Natural killer cell (primary cell): ENCODE results near the gene DUS2. TPM values are rescaled to one million over a fixed set of nuclear protein-coding genes. Genes with fewer than 3 reads are reported as not detected.
A peak's percentile ranks its signal among the peaks of the same experiment; 100 is the strongest.

Experiments
- ATAC-seq, 3 donors: fragments of 150-1000 bp in 2 of 3; fragments of 200-7000 bp in 1 of 3; cut with Tn5 transposase; 1 replicate in 1 of 3; 2 replicates in 2 of 3; pipeline ENCODE4 v1.10.0; 2021; ENCODE audit warnings: mild to moderate bottlenecking in 2 of 3, moderate library complexity in 2 of 3
- DNase-seq, 2 donors: peaks; one replicate each; pipeline versions ENCODE4 v3.0.0 to v3.0.0-alpha.2; 2013 to 2021; ENCODE audit warnings: mixed read lengths in 1 of 2
- H3K27ac ChIP-seq: one replicate; pipeline ENCODE4 v1.5.1; 2013; ENCODE audit warnings: mild to moderate bottlenecking, low read length
- H3K27me3 ChIP-seq: one replicate; pipeline ENCODE4 v1.6.1; 2013; ENCODE audit warnings: low read length; ENCODE audit not compliant: control insufficient read depth, insufficient read depth
- H3K36me3 ChIP-seq: one replicate; pipeline ENCODE4 v1.6.1; 2013; ENCODE audit warnings: low read length; ENCODE audit not compliant: control insufficient read depth, insufficient read depth
- H3K4me1 ChIP-seq: one replicate; pipeline ENCODE4 v1.6.1; 2013; ENCODE audit warnings: low read length; ENCODE audit not compliant: control insufficient read depth, insufficient read depth
- H3K4me3 ChIP-seq: one replicate; pipeline ENCODE4 v1.5.1; 2013; ENCODE audit warnings: low read length
- H3K9me3 ChIP-seq: one replicate; pipeline ENCODE4 v1.6.1; 2013; ENCODE audit warnings: low read length; ENCODE audit not compliant: control insufficient read depth, insufficient read depth
- H3K27ac Mint-ChIP-seq, 2 donors: one replicate each; pipeline ENCODE4 v1.8.0; 2022; ENCODE audit warnings: mild to moderate bottlenecking in 2 of 2, mixed read lengths in 2 of 2, moderate library complexity in 1 of 2
- H3K27me3 Mint-ChIP-seq, 2 donors: one replicate each; pipeline ENCODE4 v1.8.0; 2022; ENCODE audit warnings: low read depth in 2 of 2, mixed read lengths in 2 of 2
- H3K36me3 Mint-ChIP-seq: one replicate; pipeline ENCODE4 v1.8.0; 2022; ENCODE audit warnings: mixed read lengths
- H3K4me1 Mint-ChIP-seq, 2 donors: one replicate each; pipeline ENCODE4 v1.8.0; 2022; ENCODE audit warnings: mixed read lengths in 2 of 2
- H3K4me3 Mint-ChIP-seq: one replicate; pipeline ENCODE4 v1.8.0; 2022; ENCODE audit warnings: mild to moderate bottlenecking, moderate library complexity, mixed read lengths
- H3K9me3 Mint-ChIP-seq, 2 donors: one replicate each; pipeline ENCODE4 v1.8.0; 2022; ENCODE audit warnings: mixed read lengths in 2 of 2
- WGBS: methylation state at CpG from one replicate; pipeline ENCODE4 v1.1.7; 2013; ENCODE audit warnings: missing lambda C conversion rate; ENCODE audit not compliant: insufficient coverage; 5-methylcytosine and 5-hydroxymethylcytosine counted together
- intact Hi-C: fragments of 100-400 bp; cut with micrococcal nuclease; formaldehyde crosslinking; loops from one replicate; pipeline ENCODE4 v1.14.2; 2022
- total RNA-seq, 4 donors: library from RNA; stranded (reverse); fragments of 120-200 nt in 1 of 4; gene quantifications; one replicate each; pipeline versions ENCODE4 v1.2.3 to v1.2.4, GENCODE V29; 2013 to 2022
- TF ChIP-seq, protein P1 (sequence below): fragments of 200-600 bp; IDR thresholded peaks from one replicate; pipeline ENCODE4 v1.8.0; 2022; ENCODE audit warnings: antibody characterized with exemption

The DUS2 gene
- total RNA-seq, 3 donors from 2014 or later (not counting 1 experiment from before 2014, with no cell fraction given) = 21.6 to 24.2 (median 22.7) TPM

DNA sequence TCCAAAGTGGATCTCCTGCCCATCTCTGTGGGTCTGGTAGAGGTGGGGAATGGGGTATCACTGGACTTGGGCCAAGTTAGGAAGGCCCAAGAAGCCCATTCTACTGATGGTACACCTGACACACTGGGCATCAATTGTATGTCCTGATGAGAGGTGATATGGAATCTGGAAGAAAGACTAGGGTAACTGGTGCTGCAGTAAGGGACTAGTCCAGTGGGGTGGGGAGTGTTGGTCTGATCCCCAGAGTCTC, 56.2 kb downstream of the DUS2 start:
- intact Hi-C loops = no loop called here
- no peak for DNase-seq
- Histone ChIP-seq H3K9me3 (no peaks in the 10 kb centered on the region), H3K4me1 (peaks cover 100% of the 10 kb centered on the region), H3K36me3 (peaks cover 21% of the 10 kb centered on the region), H3K27me3 (no peaks in the 10 kb centered on the region), H3K4me3 (no peak overlapping the region), H3K27ac (peak overlapping the region; percentile 82)
- H3K27ac Mint-ChIP-seq = peak overlapping the region; percentile 81 to 93
- TF ChIP-seq, protein P1, sequence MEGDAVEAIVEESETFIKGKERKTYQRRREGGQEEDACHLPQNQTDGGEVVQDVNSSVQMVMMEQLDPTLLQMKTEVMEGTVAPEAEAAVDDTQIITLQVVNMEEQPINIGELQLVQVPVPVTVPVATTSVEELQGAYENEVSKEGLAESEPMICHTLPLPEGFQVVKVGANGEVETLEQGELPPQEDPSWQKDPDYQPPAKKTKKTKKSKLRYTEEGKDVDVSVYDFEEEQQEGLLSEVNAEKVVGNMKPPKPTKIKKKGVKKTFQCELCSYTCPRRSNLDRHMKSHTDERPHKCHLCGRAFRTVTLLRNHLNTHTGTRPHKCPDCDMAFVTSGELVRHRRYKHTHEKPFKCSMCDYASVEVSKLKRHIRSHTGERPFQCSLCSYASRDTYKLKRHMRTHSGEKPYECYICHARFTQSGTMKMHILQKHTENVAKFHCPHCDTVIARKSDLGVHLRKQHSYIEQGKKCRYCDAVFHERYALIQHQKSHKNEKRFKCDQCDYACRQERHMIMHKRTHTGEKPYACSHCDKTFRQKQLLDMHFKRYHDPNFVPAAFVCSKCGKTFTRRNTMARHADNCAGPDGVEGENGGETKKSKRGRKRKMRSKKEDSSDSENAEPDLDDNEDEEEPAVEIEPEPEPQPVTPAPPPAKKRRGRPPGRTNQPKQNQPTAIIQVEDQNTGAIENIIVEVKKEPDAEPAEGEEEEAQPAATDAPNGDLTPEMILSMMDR = no peak
- peaks cover 83 to 86% of the 10 kb centered on the region in 2 donors for H3K4me1 Mint-ChIP-seq
- H3K4me3 Mint-ChIP-seq = peak overlapping the region; percentile 58
- H3K36me3 Mint-ChIP-seq = peaks cover 7% of the 10 kb centered on the region
- no peaks in the 10 kb centered on the region for H3K27me3 Mint-ChIP-seq
- H3K9me3 Mint-ChIP-seq = no peaks in the 10 kb centered on the region
- ATAC-seq = no peak

DNA sequence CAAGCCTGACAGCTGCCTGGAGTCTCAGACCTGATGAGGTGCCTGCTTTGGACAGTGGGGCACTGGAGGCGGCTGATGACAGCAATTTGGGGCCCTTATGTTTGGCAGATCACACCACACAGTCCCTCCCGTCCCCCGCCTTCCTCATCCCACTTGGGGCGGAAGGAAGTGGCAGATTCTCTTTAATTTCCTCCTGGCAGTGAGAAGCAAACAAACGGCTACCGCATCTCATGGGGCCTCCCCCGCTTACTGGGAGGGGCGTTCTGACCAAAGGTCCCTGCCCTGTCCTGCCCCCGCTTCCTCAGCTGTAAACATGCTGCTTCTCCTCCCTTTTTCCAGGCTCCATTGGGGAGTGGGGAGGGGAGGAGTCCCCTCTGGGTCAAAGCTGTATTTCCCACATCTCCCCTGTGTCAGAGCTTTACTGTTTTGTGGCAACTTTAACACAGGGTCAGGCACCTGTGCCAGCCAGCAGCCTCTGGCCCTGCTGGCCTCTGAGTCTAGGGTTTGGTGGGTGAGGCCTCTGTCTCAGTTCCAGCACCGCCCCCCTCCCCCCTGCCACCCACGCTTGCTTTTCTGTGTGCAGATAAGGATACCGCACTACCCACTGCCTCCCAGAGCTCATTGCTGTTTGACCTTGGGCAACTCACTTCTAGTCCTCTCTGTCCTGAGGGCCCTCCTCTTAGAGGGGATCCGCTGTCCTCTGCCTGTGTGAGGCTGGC, 56.7 kb downstream of the DUS2 start:
- H3K4me1 Mint-ChIP-seq = peaks cover 79 to 83% of the 10 kb centered on the region in 2 donors
- intact Hi-C loops = loop anchor here (10.0 kb wide), 1 partner anchor 235 kb away; the partner anchor contains the start of genes PRMT7 and SLC7A6OS
- H3K9me3 Mint-ChIP-seq = no peaks in the 10 kb centered on the region
- Histone ChIP-seq H3K27ac (peak overlapping the region; percentile 82), H3K36me3 (peaks cover 21% of the 10 kb centered on the region), H3K27me3 (no peaks in the 10 kb centered on the region), H3K4me1 (peaks cover 100% of the 10 kb centered on the region), H3K9me3 (no peaks in the 10 kb centered on the region), H3K4me3 (no peak overlapping the region)
- 2% methylated on average over 13 of the region's 13 CpGs for WGBS
- peak overlapping the region; percentile 58 for H3K4me3 Mint-ChIP-seq
- TF ChIP-seq, protein P1 = no peak
- DNase-seq = peak; percentile 58 to 85
- H3K27me3 Mint-ChIP-seq = no peaks in the 10 kb centered on the region
- peaks cover 2% of the 10 kb centered on the region for H3K36me3 Mint-ChIP-seq
- peak; percentile 39 to 71 (median 49) for ATAC-seq
- H3K27ac Mint-ChIP-seq = peak overlapping the region; percentile 81 to 93

DNA sequence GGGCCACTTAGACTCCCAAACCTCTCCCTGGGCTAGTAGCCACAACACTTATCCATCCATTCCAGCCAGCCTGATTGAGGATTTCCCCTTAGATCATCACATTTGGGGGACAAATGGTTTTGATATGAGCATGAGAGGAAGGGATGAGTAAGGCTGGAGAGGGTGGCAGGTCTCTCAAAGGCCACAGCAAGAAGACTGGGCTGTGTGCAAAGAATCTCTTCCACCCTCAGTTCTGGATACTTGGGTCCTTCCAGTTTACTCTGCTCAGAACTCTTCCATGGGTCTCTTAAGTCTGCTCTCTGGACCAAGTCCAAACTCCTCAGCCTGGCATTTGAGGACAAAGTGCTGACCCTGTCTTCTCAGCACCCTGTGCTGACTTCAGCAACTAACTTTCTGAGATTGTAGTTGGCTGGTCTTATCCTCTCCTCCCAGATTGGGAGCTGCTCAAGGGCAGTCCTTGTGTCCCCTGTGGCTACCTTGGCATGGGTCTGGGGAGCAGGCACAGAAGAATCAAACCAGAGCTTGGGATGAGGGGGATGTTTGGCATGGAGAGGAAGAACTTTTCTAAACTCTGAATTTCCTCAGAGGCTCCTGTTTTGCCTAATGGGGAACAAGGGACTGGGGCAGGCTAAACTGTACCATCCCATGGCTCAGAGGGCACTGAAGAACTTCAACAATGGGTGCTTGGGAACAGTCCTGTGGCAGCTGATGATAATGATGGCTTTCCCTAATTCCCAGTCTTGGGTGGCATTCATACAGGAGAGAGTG, 59.0 kb downstream of the DUS2 start:
- no peak overlapping the region for H3K4me3 ChIP-seq
- DNase-seq = no peak
- peaks cover 68 to 71% of the 10 kb centered on the region in 2 donors for H3K4me1 Mint-ChIP-seq

More for the DNA sequence above, 59.0 kb downstream of the DUS2 start:
- no peaks in the 10 kb centered on the region for H3K9me3 ChIP-seq
- Mint-ChIP-seq H3K9me3 (no peaks in the 10 kb centered on the region), H3K4me3 (peak overlapping the region; percentile 42), H3K27me3 (no peaks in the 10 kb centered on the region), H3K36me3 (no peaks in the 10 kb centered on the region), H3K27ac (peak overlapping the region; percentile 81 to 90)
- TF ChIP-seq, protein P1 = no peak
- no peaks in the 10 kb centered on the region for H3K27me3 ChIP-seq
- intact Hi-C loops = loop anchor here (1.0 to 10.0 kb wide), 2 partner anchors 11 to 233 kb away; partner anchors contain the start of genes PRMT7 and SLC7A6OS
- peaks cover 9% of the 10 kb centered on the region for H3K36me3 ChIP-seq
- H3K4me1 ChIP-seq = peaks cover 79% of the 10 kb centered on the region
- no peak for ATAC-seq
- peak overlapping the region; percentile 64 for H3K27ac ChIP-seq
